ENCODE results near the gene PTPRE. TPM values are rescaled to one million over a fixed set of nuclear protein-coding genes. Genes with fewer than 3 reads are reported as not detected.

Gene PTPRE
- total and polyA plus RNA-seq, 2 of the 4 experiments (the other 2 are of a cell fraction) = 0.34 to 0.54 TPM

DNA sequence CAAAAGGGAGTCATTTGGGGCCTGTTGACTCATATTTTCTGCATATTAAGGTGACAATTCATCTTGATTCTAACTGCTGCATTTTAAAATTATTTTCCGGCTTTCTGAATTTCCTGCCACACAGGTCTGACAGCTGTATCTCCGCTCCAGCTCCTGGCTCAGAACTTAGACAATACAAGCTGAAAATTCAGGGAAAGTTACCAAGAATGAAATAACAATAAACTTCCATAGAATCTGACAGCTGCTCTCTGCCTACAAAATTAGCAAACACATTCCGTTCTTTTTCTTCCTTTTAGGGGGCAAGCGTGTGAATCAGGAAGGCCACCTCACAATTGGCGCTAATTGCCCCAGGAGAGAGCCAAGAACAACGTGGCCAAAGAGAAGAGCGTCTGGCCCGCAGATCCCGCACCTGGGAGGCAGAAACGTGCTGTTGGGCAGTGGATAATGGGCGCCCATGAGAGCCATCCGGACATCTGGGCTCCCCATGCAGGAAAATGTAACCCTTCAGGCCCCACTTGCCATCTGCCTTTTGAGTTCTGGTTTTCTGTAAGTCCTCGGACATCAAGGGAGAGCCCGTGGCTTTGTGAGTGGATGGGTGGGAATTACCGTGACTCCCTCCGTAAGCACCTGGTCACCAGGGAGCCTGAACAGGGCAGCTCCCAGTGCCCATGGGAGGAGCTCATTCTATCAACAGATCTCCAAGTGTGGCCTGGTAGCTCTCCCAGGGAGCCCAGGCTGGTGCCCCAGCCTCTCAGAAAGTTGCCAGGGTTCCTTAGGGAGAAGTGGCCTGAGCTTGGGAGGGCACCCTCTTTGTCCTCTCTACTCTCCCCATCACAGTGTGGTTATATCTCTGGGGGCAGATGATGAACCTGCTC lies 19.1 kb upstream of the PTPRE start:
- H2AK9ac ChIP-seq (replicated peaks; ENCODE audit: low read depth, low read length, poor library complexity) = no peak overlapping the region
- no peaks in the 10 kb centered on the region for H3K4me1 ChIP-seq (ENCODE audit: control insufficient read depth, insufficient read depth, low read length)
- no TSS peak for BruUV-seq (replicated peaks)
- no peaks in the 10 kb centered on the region for H3K36me3 ChIP-seq (ENCODE audit: control insufficient read depth, insufficient read depth, low read length)
- no peak overlapping the region for H4K8ac ChIP-seq (ENCODE audit: low read depth in 2 of 2, low read length in 2 of 2)
- H2AK5ac ChIP-seq (ENCODE audit: low read depth, low read length) = no peak overlapping the region
- H3K4me3 ChIP-seq (ENCODE audit: insufficient read depth, low read depth, low read length) = no peak overlapping the region
- intact Hi-C loops (cut with micrococcal nuclease) = no loop called here
- no peak overlapping the region for H2BK120ac ChIP-seq (ENCODE audit: low read depth, low read length)
- in situ Hi-C loops (cut with MboI; ENCODE audit: low sequenced_read_pairs) = no loop called here
- 67% methylated on average over 1 of the region's 16 CpGs; no CpG with 5 or more reads in 1 of the 2 experiments for WGBS, 2 experiments (ENCODE audit: extremely low coverage in 2 of 2, insufficient read length in 1 of 2)
- no peaks in the 10 kb centered on the region for H3K9me3 ChIP-seq (ENCODE audit: control insufficient read depth, insufficient read depth, low read length)
- no peak overlapping the region for H4K5ac ChIP-seq (ENCODE audit: low read depth, low read length)
- ChIA-PET POLR2A (ENCODE audit: unreplicated experiment) (no interaction called here), CTCF (no interaction called here)
- no peak overlapping the region for H2AFZ ChIP-seq (replicated peaks; ENCODE audit: low read length, poor library complexity)
- no peak overlapping the region for H3K18ac ChIP-seq (ENCODE audit: low read depth, low read length)
- H3K27me3 ChIP-seq (ENCODE audit: control insufficient read depth, insufficient read depth, low read length) = no peaks in the 10 kb centered on the region
- no peak overlapping the region for H2BK15ac ChIP-seq (ENCODE audit: low read depth, low read length)
- H3K9ac ChIP-seq (ENCODE audit: low read depth, low read length) = no peak overlapping the region
- no peak overlapping the region for H3K4ac ChIP-seq (ENCODE audit: low read depth, low read length)
- H3K9me1 ChIP-seq (ENCODE audit: insufficient read depth, low read length) = no peaks in the 10 kb centered on the region; the same call in 1 of the 2 replicates
- H3K4me2 ChIP-seq (ENCODE audit: low read depth, low read length) = no peak overlapping the region
- ATAC-seq (ENCODE audit: low read depth) (no peak), DNase-seq (no peak)
- H2BK20ac ChIP-seq (ENCODE audit: low read depth, low read length) = no peak overlapping the region
- no peak overlapping the region for H4K91ac ChIP-seq (ENCODE audit: insufficient read depth, low read depth, low read length)
- H3K23ac ChIP-seq (ENCODE audit: low read depth, low read length) = no peak overlapping the region
- H3K79me1 ChIP-seq (ENCODE audit: low read depth in 1 of 2, low read length in 2 of 2) = no peaks in the 10 kb centered on the region
- no peak overlapping the region for H3K56ac ChIP-seq (ENCODE audit: extremely low read depth, insufficient read depth, low read length)
- no peak overlapping the region for H3K14ac ChIP-seq (replicated peaks; ENCODE audit: low read depth, low read length)
- no peak overlapping the region for H3K27ac ChIP-seq (ENCODE audit: insufficient read depth, low read length)
- no peak overlapping the region for H2BK5ac ChIP-seq (ENCODE audit: low read depth, low read length, poor library complexity, severe bottlenecking)
- dilution Hi-C loops (cut with HindIII; ENCODE audit: low sequenced_read_pairs, unreplicated experiment) = no loop called here
- no peaks in the 10 kb centered on the region for H4K20me1 ChIP-seq (ENCODE audit: insufficient read depth, low read length)
- TF ChIP-seq MAZ (IDR thresholded peaks at IDR 0.05; ENCODE audit: borderline replicate concordance, low read depth, low read length) (no peak), MXI1 (IDR thresholded peaks at IDR 0.05; ENCODE audit: borderline replicate concordance, low read depth, low read length) (no peak), NFE2L2 (IDR thresholded peaks at IDR 0.05; ENCODE audit: low read depth, low read length) (no peak), POLR2A (IDR thresholded peaks at IDR 0.05; ENCODE audit: low read depth, low read length) (no peak), CHD1 (IDR thresholded peaks at IDR 0.05; ENCODE audit: low read depth, low read length) (no peak), MAFK (IDR thresholded peaks at IDR 0.05; ENCODE audit: low read depth, low read length) (no peak), FOS (IDR thresholded peaks at IDR 0.05; ENCODE audit: low read depth, low read length) (no peak), RFX5 (IDR thresholded peaks at IDR 0.05; ENCODE audit: low read depth, low read length) (no peak), SMC3 (IDR thresholded peaks at IDR 0.05; ENCODE audit: low read depth, low read length) (no peak), CEBPB (IDR thresholded peaks at IDR 0.05; ENCODE audit: low read depth, low read length) (no peak), RCOR1 (IDR thresholded peaks at IDR 0.05; ENCODE audit: insufficient replicate concordance, low read length) (no peak), BHLHE40 (IDR thresholded peaks at IDR 0.05; ENCODE audit: low read depth, low read length) (no peak)
- TF ChIP-seq, protein P1, sequence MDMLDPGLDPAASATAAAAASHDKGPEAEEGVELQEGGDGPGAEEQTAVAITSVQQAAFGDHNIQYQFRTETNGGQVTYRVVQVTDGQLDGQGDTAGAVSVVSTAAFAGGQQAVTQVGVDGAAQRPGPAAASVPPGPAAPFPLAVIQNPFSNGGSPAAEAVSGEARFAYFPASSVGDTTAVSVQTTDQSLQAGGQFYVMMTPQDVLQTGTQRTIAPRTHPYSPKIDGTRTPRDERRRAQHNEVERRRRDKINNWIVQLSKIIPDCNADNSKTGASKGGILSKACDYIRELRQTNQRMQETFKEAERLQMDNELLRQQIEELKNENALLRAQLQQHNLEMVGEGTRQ (IDR thresholded peaks at IDR 0.05; ENCODE audit: low read depth, low read length) = no peak
- TF ChIP-seq, protein P2, sequence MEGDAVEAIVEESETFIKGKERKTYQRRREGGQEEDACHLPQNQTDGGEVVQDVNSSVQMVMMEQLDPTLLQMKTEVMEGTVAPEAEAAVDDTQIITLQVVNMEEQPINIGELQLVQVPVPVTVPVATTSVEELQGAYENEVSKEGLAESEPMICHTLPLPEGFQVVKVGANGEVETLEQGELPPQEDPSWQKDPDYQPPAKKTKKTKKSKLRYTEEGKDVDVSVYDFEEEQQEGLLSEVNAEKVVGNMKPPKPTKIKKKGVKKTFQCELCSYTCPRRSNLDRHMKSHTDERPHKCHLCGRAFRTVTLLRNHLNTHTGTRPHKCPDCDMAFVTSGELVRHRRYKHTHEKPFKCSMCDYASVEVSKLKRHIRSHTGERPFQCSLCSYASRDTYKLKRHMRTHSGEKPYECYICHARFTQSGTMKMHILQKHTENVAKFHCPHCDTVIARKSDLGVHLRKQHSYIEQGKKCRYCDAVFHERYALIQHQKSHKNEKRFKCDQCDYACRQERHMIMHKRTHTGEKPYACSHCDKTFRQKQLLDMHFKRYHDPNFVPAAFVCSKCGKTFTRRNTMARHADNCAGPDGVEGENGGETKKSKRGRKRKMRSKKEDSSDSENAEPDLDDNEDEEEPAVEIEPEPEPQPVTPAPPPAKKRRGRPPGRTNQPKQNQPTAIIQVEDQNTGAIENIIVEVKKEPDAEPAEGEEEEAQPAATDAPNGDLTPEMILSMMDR (conservative IDR thresholded peaks at IDR 0.05; ENCODE audit: low read depth, low read length) = no peak
- TF ChIP-seq, protein P3, sequence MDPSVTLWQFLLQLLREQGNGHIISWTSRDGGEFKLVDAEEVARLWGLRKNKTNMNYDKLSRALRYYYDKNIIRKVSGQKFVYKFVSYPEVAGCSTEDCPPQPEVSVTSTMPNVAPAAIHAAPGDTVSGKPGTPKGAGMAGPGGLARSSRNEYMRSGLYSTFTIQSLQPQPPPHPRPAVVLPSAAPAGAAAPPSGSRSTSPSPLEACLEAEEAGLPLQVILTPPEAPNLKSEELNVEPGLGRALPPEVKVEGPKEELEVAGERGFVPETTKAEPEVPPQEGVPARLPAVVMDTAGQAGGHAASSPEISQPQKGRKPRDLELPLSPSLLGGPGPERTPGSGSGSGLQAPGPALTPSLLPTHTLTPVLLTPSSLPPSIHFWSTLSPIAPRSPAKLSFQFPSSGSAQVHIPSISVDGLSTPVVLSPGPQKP (IDR thresholded peaks at IDR 0.05; ENCODE audit: borderline replicate concordance, low read depth, low read length) = no peak
